Osteoblast (primary cell): Measurements from ENCODE around the gene CMC4. TPM values are rescaled to one million over a fixed set of nuclear protein-coding genes. Genes with fewer than 3 reads are reported as not detected.
A peak's percentile ranks its signal among the peaks of the same experiment; 100 is the strongest.

Source experiments
- DNase-seq: peaks from one replicate; pipeline ENCODE4 v3.0.0; 2011; ENCODE audit warnings: low spot score, mixed read lengths; ENCODE audit not compliant: insufficient read length; ENCODE audit errors: missing footprints
- H2AFZ ChIP-seq: 2 replicates; pipeline ENCODE4 v1.6.0; 2011; ENCODE audit warnings: mild to moderate bottlenecking, low read length
- H3K27ac ChIP-seq: 2 replicates; pipeline ENCODE4 v1.5.1; 2011; ENCODE audit warnings: mild to moderate bottlenecking, low read depth, low read length, moderate library complexity
- H3K27me3 ChIP-seq: 2 replicates; pipeline ENCODE4 v1.6.0; 2012; ENCODE audit warnings: mild to moderate bottlenecking, control low read depth, inconsistent platforms, low read length, moderate library complexity; ENCODE audit not compliant: insufficient read depth
- H3K36me3 ChIP-seq: 2 replicates; pipeline ENCODE4 v1.5.1; 2011; ENCODE audit warnings: mild to moderate bottlenecking, low read length, control low read depth, moderate library complexity; ENCODE audit not compliant: insufficient read depth
- H3K4me1 ChIP-seq: 2 replicates; pipeline ENCODE4 v1.5.1; 2011; ENCODE audit warnings: mild to moderate bottlenecking, low read length, control low read depth, moderate library complexity; ENCODE audit not compliant: insufficient read depth
- H3K4me2 ChIP-seq: 2 replicates; pipeline ENCODE4 v1.6.0; 2011; ENCODE audit warnings: mild to moderate bottlenecking, low read length; ENCODE audit not compliant: insufficient read depth
- H3K4me3 ChIP-seq: fragments of 200-600 bp; sonication (generic); 3 replicates; pipeline ENCODE4 v1.5.1; 2012; ENCODE audit warnings: mild to moderate bottlenecking, low read length, inconsistent platforms; ENCODE audit not compliant: insufficient read depth
- H3K79me2 ChIP-seq: 2 replicates; pipeline ENCODE4 v1.6.0; 2012; ENCODE audit warnings: mild to moderate bottlenecking, low read length, control low read depth, inconsistent platforms; ENCODE audit not compliant: insufficient read depth
- H3K9me3 ChIP-seq: 2 replicates; pipeline ENCODE4 v1.5.1; 2011; ENCODE audit warnings: low read depth, low read length, control low read depth
- H4K20me1 ChIP-seq: 2 replicates; pipeline ENCODE4 v1.6.0; 2012; ENCODE audit warnings: mild to moderate bottlenecking, low read length, control low read depth; ENCODE audit not compliant: insufficient read depth
- total RNA-seq: library from RNA; depleted of rRNA; stranded (reverse); fragments of >200 nt; gene quantifications from 2 replicates; pipeline ENCODE4 v1.2.3, GENCODE V29; 2012
- TF ChIP-seq, protein P1 (sequence below): IDR thresholded peaks from 2 replicates; pipeline ENCODE4 v1.5.1; 2011; ENCODE audit warnings: mild to moderate bottlenecking, low read depth, low read length, moderate library complexity; ENCODE audit errors: extremely low read depth

Gene CMC4
- total RNA-seq, 1 donor: 17.0 TPM

DNA sequence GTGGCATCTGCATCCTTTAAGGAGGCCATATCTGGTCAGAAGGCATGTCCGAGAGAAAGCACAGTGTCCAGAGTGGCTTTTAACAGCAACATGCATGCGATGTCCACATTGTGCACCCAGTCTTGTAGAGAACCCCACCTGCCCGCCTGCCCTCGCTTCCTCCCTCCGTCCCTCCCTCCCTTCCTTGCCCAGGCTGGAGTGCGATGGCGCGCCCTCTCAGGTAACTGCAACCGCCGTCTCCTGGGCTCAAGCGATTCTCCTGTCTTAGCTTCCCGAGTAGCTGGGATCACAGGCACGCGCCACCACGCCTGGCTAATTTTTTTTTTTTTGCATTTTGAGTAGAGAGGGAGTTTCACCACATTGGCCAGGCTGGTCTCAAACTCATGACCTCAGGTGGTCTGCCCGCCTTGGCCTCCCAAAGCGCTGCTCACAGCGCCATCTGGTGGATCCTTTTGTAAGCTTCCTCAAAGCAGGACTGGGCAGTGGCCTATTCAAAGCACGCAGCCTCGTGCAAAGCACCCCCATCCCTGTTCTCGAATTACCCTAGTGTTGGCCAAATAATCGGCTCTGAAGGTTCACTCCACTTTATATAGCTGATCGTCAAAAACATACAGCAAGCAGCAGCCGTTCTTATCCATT is 15.4 kb upstream of the CMC4 start:
- Histone ChIP-seq H3K27me3 (no peaks in the 10 kb centered on the region), H3K4me3 (no peak overlapping the region), H2AFZ (no peak overlapping the region), H3K9me3 (no peaks in the 10 kb centered on the region), H3K4me2 (no peak overlapping the region), H3K4me1 (no peaks in the 10 kb centered on the region), H3K79me2 (no peaks in the 10 kb centered on the region), H3K36me3 (peaks cover 9% of the 10 kb centered on the region), H4K20me1 (no peaks in the 10 kb centered on the region), H3K27ac (no peak overlapping the region)
- TF ChIP-seq, protein P1, sequence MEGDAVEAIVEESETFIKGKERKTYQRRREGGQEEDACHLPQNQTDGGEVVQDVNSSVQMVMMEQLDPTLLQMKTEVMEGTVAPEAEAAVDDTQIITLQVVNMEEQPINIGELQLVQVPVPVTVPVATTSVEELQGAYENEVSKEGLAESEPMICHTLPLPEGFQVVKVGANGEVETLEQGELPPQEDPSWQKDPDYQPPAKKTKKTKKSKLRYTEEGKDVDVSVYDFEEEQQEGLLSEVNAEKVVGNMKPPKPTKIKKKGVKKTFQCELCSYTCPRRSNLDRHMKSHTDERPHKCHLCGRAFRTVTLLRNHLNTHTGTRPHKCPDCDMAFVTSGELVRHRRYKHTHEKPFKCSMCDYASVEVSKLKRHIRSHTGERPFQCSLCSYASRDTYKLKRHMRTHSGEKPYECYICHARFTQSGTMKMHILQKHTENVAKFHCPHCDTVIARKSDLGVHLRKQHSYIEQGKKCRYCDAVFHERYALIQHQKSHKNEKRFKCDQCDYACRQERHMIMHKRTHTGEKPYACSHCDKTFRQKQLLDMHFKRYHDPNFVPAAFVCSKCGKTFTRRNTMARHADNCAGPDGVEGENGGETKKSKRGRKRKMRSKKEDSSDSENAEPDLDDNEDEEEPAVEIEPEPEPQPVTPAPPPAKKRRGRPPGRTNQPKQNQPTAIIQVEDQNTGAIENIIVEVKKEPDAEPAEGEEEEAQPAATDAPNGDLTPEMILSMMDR: peak; percentile 52
- DNase-seq: no peak

DNA sequence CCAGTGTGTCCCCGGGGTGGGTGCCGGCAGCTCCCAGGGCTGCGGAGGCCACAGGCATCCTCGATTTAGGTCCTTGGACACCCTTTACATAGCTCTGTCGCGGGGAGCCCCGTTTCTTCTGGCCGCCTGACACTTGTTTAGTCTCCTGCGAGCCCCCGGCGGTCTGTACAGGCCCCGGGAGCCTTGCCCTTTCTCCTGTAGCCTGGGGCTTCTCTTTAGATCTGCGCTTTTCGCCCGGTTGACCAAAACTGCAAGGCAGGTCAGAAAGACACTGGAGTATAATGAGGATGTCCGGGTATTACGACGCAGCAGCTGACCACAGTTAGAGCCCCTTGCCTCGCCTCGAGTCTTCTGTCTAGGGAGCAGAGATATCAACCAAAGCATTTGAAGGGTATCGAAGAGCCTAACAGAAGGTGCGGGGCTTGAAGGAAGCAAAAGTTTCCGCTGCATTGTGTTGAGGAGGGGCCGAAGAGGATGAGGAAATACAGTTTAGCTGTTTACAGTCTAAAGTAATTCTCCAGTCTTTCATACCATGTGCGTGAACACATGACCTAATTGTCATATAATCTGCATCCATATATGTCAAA is 851 bp upstream of the CMC4 start:
- H3K4me3 ChIP-seq: peak overlapping the region; percentile 81
- H3K79me2 ChIP-seq: peaks cover 32% of the 10 kb centered on the region
- peaks cover 9% of the 10 kb centered on the region for H3K36me3 ChIP-seq
- no peaks in the 10 kb centered on the region for H4K20me1 ChIP-seq
- no peaks in the 10 kb centered on the region for H3K9me3 ChIP-seq
- TF ChIP-seq, protein P1: no peak
- H3K27me3 ChIP-seq: no peaks in the 10 kb centered on the region
- H3K4me2 ChIP-seq: peak overlapping the region; percentile 82
- H2AFZ ChIP-seq: peak overlapping the region; percentile 90
- H3K27ac ChIP-seq: peak overlapping the region; percentile 55
- peaks cover 17% of the 10 kb centered on the region for H3K4me1 ChIP-seq
- DNase-seq: no peak

GRCh38 chrX:155070663-155070974 is 317 bp downstream of the CMC4 start:
- H3K4me2 ChIP-seq: peak overlapping the region; percentile 87
- H3K27ac ChIP-seq: peak overlapping the region; percentile 73
- no peaks in the 10 kb centered on the region for H4K20me1 ChIP-seq
- H3K27me3 ChIP-seq: no peaks in the 10 kb centered on the region
- TF ChIP-seq, protein P1: no peak
- peaks cover 43% of the 10 kb centered on the region for H3K79me2 ChIP-seq
- peaks cover 18% of the 10 kb centered on the region for H3K4me1 ChIP-seq
- no peaks in the 10 kb centered on the region for H3K9me3 ChIP-seq
- H3K4me3 ChIP-seq: peak overlapping the region; percentile 73
- no peak for DNase-seq
- peaks cover 9% of the 10 kb centered on the region for H3K36me3 ChIP-seq
- peak overlapping the region; percentile 48 for H2AFZ ChIP-seq

DNA sequence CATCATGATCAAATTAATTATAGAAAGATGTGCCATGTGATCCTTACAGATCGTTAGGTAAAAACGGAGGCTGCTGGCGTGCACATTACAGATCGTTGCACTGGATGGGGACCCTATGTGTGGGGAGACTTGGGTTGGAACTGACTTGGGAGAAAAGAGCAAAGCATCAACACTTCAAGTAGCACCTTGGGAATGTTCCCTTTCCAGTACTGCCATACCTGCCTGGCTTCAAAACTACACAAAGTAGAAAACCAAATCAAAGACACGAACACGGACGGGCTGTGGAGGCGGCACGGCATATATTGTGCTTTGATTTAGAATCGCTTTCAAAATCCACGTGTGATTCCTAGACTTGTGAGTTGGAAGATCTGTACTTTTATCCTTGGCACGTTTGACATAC is 898 bp downstream of the CMC4 start:
- Histone ChIP-seq H3K36me3 (peaks cover 6% of the 10 kb centered on the region), H4K20me1 (no peaks in the 10 kb centered on the region), H3K27ac (peak overlapping the region; percentile 73), H3K4me1 (peaks cover 23% of the 10 kb centered on the region), H3K4me2 (peak overlapping the region; percentile 87), H3K27me3 (no peaks in the 10 kb centered on the region), H3K4me3 (peak overlapping the region; percentile 73), H3K79me2 (peaks cover 43% of the 10 kb centered on the region), H3K9me3 (no peaks in the 10 kb centered on the region), H2AFZ (peak overlapping the region; percentile 48)
- TF ChIP-seq, protein P1: no peak
- no peak for DNase-seq
